ENCODE data around the gene LEMD3. TPM values are rescaled to one million over a fixed set of nuclear protein-coding genes. Genes with fewer than 3 reads are reported as not detected.
A peak's percentile ranks its signal among the peaks of the same experiment; 100 is the strongest.

Gene LEMD3
- total RNA-seq, 2 donors from 2014 or later = 16.0 to 18.6 TPM

GRCh38 chr12:65164244-65164643 lies 5.1 kb upstream of the LEMD3 start:
- DNase-seq (no peak), ATAC-seq (no peak)
- intact Hi-C loops (cut with DNase I) = loop anchor here in 1 of 2 donors (10.0 kb wide), 1 partner anchor 61 kb away; no protein-coding TSS in a partner anchor

DNA sequence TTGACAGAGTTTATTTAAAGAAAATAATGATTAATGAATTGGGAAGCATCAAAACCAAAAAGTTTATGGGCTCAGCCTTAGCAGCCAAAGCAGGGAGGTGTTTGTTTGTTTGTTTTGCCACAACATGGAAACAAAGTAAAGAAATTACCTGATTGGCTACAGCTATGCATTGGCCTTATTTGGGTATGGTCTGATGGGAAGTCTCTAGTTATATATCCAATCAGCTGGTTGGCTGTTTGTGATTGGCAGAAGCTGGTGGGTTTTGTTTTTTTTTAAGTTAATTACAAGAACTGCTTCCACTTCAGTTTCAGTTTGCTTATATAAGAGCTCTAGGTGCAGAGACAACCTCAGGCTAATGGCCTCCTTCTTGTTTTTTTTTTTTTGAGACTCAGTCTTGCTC lies 4.6 kb upstream of the LEMD3 start:
- intact Hi-C loops (cut with DNase I) = loop anchor here in 1 of 2 donors (10.0 kb wide), 1 partner anchor 60 kb away; no protein-coding TSS in a partner anchor
- no peak for DNase-seq
- no peak for ATAC-seq

DNA sequence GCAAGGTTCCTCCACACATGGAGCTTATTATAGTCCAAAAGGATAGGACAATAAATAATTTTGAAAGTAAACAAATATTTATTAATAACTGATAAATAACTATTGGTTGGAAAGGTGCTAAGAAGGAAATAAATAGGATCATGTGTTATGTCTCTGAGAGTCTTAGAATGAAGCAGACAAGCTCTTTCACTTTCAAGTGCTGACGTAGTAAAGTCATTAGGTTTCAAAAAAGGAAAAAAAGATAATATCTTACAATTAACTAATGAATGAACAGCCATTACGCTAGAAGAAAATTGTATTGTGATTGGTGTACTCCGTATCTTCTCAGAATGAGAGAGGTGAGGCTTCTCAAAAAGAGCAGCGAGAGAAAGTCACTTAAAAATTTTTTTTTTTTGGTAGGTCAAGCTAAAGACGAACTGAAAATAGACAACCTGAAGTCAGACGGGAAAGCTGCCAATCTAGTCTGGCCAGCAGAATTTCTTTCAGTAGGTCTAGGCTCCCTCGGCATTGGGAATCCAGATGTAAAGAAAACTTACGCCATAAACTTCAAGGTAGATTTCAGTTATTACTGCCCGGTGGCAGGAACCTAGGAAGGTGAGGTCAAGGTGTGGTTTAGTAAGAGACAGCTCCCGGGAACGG lies 583 bp upstream of the LEMD3 start:
- ATAC-seq (no peak), DNase-seq (no peak)
- intact Hi-C loops (cut with DNase I) = loop anchor here in 1 of 2 donors (10.0 kb wide), 1 partner anchor 56 kb away; no protein-coding TSS in a partner anchor

GRCh38 chr12:65170209-65170881 lies 962 bp downstream of the LEMD3 start:
- DNase-seq (peak; percentile 77), ATAC-seq (peak; percentile 42 to 85)
- intact Hi-C loops (cut with DNase I) = no loop called here

GRCh38 chr12:65171073-65171472 lies 1.7 kb downstream of the LEMD3 start:
- ATAC-seq (no peak), DNase-seq (no peak)
- intact Hi-C loops (cut with DNase I) = no loop called here

- DNase-seq (no peak), ATAC-seq (no peak)
- intact Hi-C loops (cut with DNase I) = no loop called here
Measured at GRCh38 chr12:65171870-65172269, 2.5 kb downstream of the LEMD3 start.

DNA sequence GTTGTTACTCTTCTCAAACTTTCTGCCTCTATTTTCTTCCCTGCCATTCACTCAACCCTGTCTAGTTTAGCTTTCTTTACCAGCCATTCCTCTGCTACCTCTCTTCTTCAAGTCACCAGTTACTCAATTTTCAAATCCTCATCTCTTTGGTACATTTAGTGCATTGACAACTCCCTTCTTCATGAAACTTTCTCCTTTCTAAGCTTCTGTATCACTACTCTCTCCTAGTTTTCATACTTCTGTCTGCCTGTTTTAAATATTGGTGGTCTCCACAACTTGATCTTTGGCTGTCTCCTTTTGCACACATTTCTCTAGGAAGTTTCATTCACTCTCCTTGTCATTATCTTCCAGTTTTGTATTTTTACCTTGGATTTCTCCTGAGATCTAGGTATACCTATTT lies 6.0 kb downstream of the LEMD3 start:
- ATAC-seq (no peak), DNase-seq (no peak)
- intact Hi-C loops (cut with DNase I) = no loop called here

- peak in 1 of 2 donors; percentile 59 for ATAC-seq
- intact Hi-C loops (cut with DNase I) = no loop called here
- DNase-seq = no peak
Measured at GRCh38 chr12:65182012-65182739, 12.8 kb downstream of the LEMD3 start.

- intact Hi-C loops (cut with DNase I) = no loop called here
- ATAC-seq (no peak), DNase-seq (no peak)
Measured at GRCh38 chr12:65184176-65184857, 14.9 kb downstream of the LEMD3 start.

- ATAC-seq = no peak
- no peak for DNase-seq
- intact Hi-C loops (cut with DNase I) = no loop called here
Measured at GRCh38 chr12:65184858-65185229, 15.5 kb downstream of the LEMD3 start.

DNA sequence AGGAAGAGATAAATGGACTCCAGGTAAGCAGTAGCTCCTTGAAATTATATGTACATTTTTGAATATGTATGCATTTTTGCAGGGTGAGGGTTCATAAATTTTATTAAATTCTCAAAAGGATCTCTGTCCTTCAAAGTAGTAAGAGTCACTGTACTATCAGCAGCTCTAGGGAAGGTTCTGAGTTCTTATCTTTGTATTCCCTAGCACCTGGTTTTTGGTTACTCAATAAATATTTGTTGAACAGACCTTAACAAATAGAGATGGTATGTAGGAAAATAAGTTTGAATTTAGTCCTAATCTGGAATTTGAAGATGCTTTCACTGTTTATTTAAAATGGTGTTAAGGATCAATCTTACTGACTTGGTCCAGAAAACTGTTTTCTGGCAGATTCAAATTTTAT lies 18.3 kb downstream of the LEMD3 start:
- DNase-seq (no peak), ATAC-seq (no peak)
- intact Hi-C loops (cut with DNase I) = no loop called here

- ATAC-seq = no peak
- intact Hi-C loops (cut with DNase I) = no loop called here
- no peak for DNase-seq
Measured at GRCh38 chr12:65188179-65188701, 18.9 kb downstream of the LEMD3 start.

DNA sequence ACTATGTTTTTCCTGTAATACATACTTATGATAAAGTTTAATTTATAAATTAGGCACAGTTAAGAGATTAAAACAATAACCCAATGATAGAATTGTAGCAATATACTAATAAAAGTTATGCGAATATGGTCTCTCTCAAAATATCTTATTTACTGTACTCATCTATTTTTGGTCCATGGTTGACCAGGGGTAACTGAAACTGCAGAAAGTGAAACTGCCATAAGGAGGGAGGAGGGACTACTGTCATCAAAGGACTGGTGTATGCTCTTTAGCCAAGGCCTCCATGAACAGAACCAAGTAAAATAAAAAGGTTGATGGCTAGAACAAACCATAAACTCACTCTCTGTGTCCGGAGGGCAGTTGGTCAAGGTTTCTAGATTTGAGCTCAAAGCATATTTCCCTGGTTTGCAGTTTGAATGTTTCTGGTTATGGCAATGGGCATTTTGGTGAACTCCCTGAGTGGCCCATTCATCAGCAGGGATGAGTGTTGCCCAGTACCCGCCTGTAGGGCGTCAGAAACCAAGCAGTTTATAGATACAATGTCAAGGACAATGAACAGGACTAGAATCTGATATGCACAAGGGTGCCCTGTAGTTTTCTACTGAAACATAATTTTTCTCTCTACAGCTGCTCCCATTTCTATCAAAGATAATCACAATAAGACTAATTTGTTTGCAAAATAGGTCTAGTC lies 19.8 kb downstream of the LEMD3 start:
- ATAC-seq (no peak), DNase-seq (no peak)
- intact Hi-C loops (cut with DNase I) = no loop called here

GRCh38 chr12:65192963-65193516 lies 23.7 kb downstream of the LEMD3 start:
- intact Hi-C loops (cut with DNase I) = no loop called here
- ATAC-seq = no peak
- DNase-seq = no peak

GRCh38 chr12:65194949-65195348 lies 25.6 kb downstream of the LEMD3 start:
- intact Hi-C loops (cut with DNase I) = no loop called here
- no peak for ATAC-seq
- no peak for DNase-seq

DNA sequence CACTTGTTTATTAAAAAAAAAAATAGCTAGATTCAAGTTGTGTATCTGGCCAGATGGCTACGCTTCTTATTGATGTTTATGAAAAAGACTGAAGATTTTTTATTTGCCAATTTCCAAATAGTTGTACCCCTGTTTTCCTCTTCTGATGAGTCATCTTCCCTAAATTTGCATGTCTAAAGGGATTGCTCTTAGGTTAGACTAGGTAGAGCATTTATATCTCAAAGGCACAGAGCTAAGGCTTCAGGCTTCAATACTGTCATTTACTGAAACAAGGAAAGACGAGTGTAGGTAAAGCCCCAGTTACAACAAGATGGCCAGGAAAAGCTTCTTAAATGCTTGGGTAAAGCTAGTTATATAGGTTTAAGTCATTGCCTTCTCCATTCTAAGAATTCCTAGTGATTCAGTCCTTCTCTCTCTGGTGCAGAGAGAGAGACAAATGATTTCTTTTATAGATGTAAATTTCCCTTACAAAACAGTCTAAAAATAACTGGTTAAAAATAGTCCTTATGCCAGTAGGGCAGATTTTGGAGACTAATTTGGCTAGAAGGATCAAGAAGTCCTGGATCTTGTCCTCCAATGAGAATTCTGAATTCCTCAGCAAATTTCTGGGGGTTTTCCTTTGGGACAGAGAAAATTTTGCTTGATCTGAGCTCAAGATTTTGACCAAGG lies 26.1 kb downstream of the LEMD3 start:
- no peak for ATAC-seq
- intact Hi-C loops (cut with DNase I) = no loop called here
- DNase-seq = no peak

DNA sequence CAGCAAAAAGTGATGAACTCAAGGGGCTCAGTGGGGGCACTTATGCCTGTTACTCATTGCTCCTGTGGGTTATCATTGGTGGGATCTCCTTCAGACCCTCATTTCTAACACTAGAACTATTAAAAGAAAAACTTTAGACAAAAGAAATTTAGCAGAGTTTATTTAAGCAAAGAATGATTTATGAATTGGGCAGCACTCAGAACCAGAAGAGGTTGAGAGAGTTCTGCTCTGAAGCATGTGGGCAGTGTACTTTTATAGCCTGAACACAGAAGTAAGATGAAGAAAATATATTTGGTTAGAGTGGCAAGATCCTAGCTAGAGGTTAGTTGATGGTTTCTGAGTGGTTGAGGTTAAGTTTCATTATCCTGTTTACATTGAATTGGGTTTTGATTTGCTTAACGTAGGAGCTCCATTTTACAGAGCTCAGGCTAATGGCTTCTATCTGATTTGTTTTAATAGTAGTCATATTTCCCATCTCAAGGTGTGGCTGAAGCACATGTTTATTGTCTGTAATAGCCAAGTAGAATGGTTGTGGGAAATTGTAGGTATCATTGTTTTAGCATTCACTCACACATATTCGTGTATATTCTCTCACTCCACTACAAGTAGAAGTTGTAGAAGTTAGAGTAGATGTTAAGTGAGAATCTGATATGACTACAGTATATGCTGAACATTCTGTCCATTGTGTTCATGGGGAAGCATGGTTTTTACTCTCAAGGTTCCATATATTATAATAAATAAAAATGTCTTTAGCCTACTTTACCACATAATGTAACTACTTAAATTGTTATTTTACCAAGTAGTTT lies 27.6 kb downstream of the LEMD3 start:
- intact Hi-C loops (cut with DNase I) = no loop called here
- no peak for ATAC-seq
- DNase-seq = no peak

Data from left cardiac atrium (tissue), 4 donors.